HG03060 (cell line): Measurements from ENCODE around the gene DGKA.
"Not testable (repeated sequence)": the region's sequence is repeated elsewhere in the genome, so short reads cannot be mapped to it uniquely, and the experiment has no call there.

Experiments used
- ATAC-seq: cut with Tn5 transposase; IDR thresholded peaks from one replicate; pipeline ENCODE4 v1.9.1; 2021; ENCODE audit warnings: low read depth, moderate number of reproducible peaks; ENCODE audit not compliant: unreplicated experiment

DGKA gene

DNA sequence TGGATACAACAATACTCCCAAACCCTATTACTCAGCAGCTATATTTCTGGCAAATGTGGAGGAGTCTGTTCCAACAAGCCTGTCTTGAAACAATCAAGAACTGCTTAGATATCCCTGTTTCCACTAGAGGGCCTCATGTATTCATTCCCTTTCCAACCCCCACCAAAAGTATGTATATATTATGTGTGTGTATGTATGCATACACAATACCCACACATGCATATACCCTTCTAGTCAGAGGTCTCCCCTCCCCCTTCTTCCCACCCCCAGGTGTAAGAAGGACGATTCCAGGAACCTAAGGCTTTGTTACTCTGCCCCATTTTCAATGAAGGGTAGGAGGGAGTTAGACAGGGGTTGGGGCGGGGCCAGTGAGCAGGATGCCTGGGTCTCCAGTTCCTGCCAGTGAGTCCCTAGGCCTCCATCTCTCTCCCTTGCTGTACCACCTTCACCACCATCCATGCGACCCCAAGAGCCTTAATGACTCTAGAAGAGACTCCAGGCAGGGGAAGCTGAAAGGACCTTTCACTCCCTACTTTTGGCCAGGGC, at the start of gene DGKA:
Gene DGKA, plus strand, starts transcription at position 392 of the 546 bp plus-strand sequence. CDS start 5,342 bp downstream, outside the sequence.
- ATAC-seq: no peak

DNA sequence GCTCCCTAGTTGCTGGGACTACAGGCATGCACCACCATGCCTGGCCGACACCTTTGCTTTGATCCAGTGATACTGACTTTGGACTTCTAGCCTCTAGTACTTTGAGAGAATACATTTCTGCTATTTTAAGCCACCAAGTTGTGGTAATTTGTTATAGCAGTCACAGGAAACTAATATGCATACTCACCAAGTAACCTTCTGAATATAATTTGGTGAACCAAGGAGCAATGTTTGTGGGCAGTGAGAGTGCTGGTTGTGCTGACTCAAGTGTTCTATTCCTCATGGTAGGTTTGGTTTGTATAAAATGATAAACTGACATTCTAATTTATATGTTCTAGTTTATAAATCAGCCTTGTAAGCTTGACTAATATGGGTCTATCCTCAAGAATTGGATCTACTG, 45.8 kb upstream of the DGKA start:
- ATAC-seq: no peak

GRCh38 chr12:55891310-55891709, 39.7 kb upstream of the DGKA start:
- ATAC-seq: no peak

DNA sequence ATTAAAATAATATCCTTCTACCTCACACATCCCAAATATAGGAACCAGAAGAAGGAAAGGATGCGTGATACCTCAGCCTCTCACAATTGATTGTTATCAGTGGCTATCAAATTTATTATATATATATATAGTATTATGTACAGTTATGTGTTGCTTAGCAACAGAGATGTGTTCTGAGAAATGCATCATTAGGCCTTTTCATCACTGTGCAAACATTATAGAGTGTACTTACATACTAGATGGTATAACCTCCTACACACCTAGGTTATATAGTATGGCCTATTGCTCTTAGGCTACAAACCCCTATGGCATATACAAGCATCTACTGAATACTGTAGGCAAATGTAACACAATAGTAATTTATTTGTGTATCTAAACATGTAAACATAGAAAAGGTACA, 37.2 kb upstream of the DGKA start:
- no peak for ATAC-seq

DNA sequence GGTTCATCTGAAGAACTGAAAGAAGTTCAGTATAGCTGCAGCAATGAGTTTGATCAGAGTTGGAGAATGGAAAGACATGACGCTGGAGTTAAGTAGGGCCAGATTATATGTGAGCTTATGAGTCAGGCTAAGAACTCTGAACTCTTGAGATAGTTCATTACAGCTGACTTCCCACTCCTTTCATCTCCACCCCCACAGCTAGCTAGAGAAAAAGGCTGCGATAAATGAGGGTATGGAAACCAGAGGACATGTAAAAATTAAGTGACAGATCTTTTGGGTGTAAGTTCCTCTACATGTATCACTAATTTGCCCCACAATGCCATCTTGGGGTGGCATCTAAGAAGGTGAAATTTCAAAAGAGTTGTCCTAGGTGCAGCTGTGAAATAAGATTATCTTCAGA, 31.9 kb upstream of the DGKA start:
- ATAC-seq: no peak

DNA sequence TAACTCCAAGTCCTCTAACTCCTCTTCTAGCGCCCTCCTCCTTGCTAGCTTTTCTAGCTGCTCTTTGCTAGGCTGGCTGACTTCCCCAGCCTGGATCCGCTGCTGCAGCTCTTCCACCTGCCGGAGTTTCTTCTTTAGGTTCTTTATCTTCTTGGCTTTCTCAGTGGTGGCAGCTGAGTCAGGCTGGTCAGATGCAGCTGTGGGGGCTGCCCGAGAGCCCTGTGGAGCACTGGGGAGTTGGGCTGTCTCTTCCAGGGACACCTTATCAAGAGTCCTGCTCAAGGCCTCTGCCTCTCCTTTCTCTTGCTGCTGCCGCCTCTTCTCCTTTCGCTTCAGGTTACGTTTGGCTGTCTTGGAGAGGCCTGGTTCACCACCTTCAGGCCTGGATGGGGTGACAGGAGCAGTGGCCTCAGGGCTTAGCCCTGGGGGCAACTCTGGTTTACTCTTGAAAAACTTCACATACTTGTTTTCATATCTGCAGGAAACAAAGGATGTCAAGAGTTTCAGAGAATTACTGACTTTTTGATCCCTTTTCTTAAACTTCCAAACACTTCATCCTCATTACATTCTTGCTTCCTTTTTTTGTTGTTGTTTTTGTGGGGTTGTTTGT, 29.0 kb upstream of the DGKA start:
- ATAC-seq: no peak

GRCh38 chr12:55906056-55906455, 24.9 kb upstream of the DGKA start:
- no peak for ATAC-seq

DNA sequence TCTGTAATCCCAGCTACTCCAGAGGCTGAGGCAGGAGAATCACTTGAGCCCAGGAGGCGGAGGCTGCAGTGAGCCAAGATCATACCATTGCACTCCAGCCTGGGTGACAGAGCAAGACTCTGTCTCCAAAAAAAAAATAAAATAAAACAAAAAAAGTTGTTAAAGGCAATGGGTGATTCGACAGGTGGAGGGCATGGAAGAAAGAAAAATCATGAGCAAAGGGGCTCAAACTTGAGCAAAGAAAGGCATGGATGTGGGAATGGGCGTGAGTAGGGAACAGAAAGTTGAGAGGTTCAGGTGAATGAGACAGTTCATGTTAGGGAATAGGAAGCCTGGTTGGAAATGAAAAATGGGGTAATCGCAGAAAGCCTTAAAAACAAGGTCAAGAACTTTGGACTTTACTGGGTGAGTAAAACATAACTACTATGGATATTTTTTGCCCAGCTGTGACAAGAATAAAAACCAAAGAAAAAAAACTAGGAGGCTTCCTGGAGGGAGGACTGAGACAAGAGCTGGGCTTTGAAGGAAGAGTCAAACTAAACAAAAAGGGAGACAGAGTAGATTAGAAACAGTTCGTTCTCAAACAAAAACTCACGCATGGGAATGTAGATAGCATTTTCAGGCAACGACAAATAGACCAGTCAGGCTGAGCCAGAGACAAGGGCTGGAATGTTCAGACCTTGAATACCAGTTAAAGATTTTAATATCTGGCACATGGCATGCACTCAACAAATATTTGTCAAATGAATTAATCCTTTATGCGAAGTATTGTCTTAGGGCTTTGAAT, 22.0 kb upstream of the DGKA start:
- ATAC-seq: no peak

GRCh38 chr12:55909513-55909884, 21.5 kb upstream of the DGKA start:
- ATAC-seq: no peak

DNA sequence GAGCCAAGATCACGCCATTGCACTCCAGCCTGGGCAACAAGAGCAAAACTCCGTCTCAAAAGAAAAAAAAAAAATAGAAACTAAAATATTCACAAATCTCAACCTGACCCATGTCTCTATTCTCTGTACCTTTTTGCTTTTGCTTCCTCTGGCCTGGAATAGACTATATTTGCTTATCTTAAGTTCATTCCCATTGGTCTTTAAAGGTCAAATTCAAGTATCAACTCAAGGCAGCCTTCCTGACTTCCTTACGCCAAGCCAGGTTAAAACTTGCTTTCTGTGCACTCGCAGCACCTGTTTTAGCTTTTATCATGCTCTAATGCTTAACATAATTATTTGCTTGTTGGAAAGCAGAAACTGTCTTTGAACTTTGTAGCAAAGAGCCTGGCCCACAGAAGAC, 18.1 kb upstream of the DGKA start:
- no peak for ATAC-seq

DNA sequence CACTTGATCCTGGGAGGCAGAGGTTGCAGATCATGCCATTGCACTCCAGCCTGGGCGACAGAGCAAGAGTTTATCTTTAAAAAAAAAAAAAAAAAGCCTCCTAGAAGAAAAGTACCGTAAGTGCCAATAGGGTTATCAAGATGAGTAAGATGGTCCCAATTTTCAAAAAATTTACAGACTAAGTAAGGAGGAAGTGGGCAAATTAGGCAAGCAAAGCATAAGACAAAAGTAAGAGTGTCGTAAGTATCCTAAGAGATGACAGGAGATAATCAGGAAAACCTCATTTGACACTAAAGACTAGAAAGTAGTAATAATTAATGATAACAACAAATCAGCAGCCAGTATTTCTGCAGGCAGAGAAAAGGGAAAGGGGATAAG, 15.5 kb upstream of the DGKA start:
- no peak for ATAC-seq

DNA sequence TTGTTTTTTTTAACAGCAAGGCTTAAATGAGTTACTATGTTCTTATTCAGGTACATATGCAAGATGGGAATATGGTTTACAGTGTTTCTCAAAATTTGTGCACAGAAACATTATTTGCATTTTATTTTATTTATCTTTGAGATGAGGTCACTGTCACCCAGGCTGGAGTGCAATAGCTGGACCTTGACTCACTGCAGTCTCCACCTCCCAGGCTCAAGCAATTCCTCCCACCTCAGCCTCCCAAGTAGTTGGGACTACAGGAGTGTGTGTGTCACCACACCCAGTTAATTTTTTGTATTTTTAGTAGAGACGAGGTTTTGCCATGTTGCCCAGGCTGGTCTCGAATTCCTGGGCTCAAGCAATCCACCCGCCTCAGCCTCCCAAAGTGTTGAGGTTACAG, 11.9 kb upstream of the DGKA start:
- not testable (repeated sequence) for ATAC-seq

DNA sequence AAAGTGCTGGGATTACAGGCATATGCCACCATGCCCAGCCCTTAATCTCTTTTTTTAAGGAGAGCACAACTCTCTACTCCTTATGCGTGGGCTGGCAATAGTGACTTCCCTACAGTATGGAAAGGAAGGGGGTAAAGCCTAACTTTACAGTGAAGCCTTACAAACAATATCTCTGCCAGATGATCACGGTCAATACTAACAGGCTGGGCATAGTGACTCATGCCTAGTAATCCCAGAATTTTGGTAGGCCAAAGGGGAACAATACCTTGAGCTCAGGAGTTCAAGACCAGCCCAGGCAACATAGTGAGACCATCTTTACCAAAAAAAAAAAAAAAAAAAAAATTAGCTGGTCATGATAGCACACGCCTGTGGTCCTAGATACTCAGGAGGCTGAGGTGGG, 8.8 kb upstream of the DGKA start:
- no peak for ATAC-seq

GRCh38 chr12:55923648-55924047, 7.3 kb upstream of the DGKA start:
- not testable (repeated sequence) for ATAC-seq

DNA sequence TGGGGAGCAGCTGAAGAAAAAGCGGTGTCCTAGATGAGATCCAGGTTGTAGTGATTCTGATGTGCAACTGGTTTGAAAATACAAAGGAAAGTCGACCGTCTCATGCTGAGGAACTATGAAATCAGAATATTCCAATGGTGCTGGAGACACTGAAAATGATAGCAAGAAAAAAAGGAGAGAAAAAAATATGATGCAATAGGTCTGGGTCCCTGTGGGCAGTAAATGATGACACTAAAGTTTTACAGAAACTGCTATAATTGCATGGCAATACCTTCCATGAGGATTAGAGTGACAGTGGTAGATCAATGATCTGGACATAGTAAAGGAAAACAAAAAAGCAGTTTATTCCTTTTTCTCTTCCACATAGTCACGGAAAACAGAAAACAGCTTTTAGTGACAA, 5.6 kb upstream of the DGKA start:
- ATAC-seq: no peak

- no peak for ATAC-seq
Measured at GRCh38 chr12:55925870-55926737, 4.9 kb upstream of the DGKA start.

DNA sequence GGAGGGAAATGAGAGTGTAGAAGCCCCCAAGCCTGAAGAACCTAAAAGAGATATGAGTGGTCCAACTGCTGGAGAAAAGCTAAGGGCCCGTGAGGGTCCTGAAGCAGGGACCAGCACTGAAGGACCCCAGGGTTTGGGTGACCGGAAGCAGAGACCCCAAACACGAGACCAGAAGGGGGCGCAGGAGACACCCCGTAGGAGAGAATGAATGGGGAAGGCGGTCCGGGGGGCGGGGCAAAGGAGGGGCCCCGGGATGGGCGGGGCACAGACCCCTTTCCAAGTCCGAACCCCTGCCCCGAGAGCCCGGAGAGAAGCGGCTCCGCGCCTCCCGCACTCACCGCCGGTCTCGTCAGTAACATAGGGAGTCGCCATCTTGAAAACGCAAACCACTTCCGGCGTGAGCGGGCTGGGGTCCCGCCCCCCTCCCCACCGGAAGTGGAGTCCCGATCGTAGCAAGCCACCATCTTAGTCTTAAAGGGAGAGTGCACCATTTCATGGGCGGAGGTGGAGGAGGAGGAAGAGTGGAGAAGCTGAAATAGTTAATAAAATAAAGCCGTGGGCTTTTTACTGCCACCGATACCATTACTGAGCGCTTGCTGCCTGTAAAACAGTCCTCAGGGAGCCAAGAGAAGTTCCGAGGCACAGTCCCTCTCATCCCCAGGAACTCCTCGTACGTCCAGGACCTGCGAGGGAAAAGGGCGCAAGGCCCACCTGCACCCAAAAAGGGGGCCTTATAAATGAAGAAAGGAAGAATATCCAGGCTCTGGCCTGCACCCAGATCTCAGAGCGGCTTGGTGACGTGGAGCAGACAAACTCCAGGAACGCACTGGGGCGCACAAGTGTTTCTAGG, 4.0 kb upstream of the DGKA start:
- no peak for ATAC-seq

GRCh38 chr12:55927588-55928502, 3.1 kb upstream of the DGKA start, which contains the start of gene PYM1:
TSS of gene PYM1 (minus strand) at chr12:55927894. CDS start at chr12:55927761, 133 bp downstream.
- peak; percentile 36 for ATAC-seq

- no peak for ATAC-seq
Measured at GRCh38 chr12:55929306-55929791, 1.6 kb upstream of the DGKA start.
